Sigmoid colon (tissue), 7 donors: ENCODE measurements around the gene KTN1. TPM values are rescaled to one million over a fixed set of nuclear protein-coding genes. Genes with fewer than 3 reads are reported as not detected.

Experiments used
- DNase-seq: peaks from one replicate; pipeline ENCODE4 v3.0.0-alpha.2; 2019
- H3K27ac ChIP-seq, 4 donors: fragments of 200-600 bp; sonication (generic); one replicate each; pipeline ENCODE4 v1.5.1; 2016 to 2019; ENCODE audit warnings: mild to moderate bottlenecking in 1 of 4
- H3K27me3 ChIP-seq, 3 donors: fragments of 200-600 bp; sonication (generic); one replicate each; pipeline ENCODE4 v1.5.1; 2019; ENCODE audit warnings: mild to moderate bottlenecking in 1 of 3
- H3K36me3 ChIP-seq, 4 donors: fragments of 200-600 bp; sonication (generic); one replicate each; pipeline ENCODE4 v1.5.1; 2016 to 2019
- H3K4me1 ChIP-seq, 4 donors: fragments of 200-600 bp; sonication (generic); one replicate each; pipeline ENCODE4 v1.5.1; 2017 to 2019
- H3K4me3 ChIP-seq, 4 donors: fragments of 200-600 bp; sonication (generic); one replicate each; pipeline ENCODE4 v1.5.1; 2017 to 2019; ENCODE audit warnings: mild to moderate bottlenecking in 2 of 4, moderate library complexity in 1 of 4
- H3K9me3 ChIP-seq, 4 donors: fragments of 200-600 bp in 3 of 4; sonication (generic) in 3 of 4; one replicate each; pipeline versions ENCODE4 v1.5.1 to v1.6.1; 2013 to 2019
- CTCF ChIP-seq, 4 experiments: fragments of 450-650 bp in 3 of 4; fragments of 200-600 bp in 1 of 4; IDR thresholded peaks; one replicate each; pipeline ENCODE4 v1.5.1; 2016 to 2019; ENCODE audit warnings: antibody characterized with exemption in 4 of 4, mild to moderate bottlenecking in 3 of 4, moderate library complexity in 2 of 4
- EP300 ChIP-seq, 4 donors: sonication (generic); formaldehyde crosslinking; IDR thresholded peaks; one replicate each; pipeline ENCODE4 v1.6.1; 2017; ENCODE audit warnings: antibody characterized with exemption in 4 of 4
- POLR2A ChIP-seq, 2 donors: fragments of 450-650 bp; IDR thresholded peaks; one replicate each; pipeline ENCODE4 v1.6.1; 2016; ENCODE audit warnings: antibody characterized with exemption in 2 of 2, mild to moderate bottlenecking in 2 of 2, moderate library complexity in 2 of 2
- POLR2AphosphoS5 ChIP-seq, 4 donors: sonication (generic); formaldehyde crosslinking; IDR thresholded peaks; one replicate each; pipeline ENCODE4 v1.6.1; 2017; ENCODE audit warnings: antibody characterized with exemption in 4 of 4
- WGBS, 2 donors: extraction: QIAGEN DNeasy Blood & Tissue Kit; methylation state at CpG; one replicate each; pipeline ENCODE4 v1.1.7; 2013; 5-methylcytosine and 5-hydroxymethylcytosine counted together
- intact Hi-C: fragments of 100-400 bp; cut with DNase I; formaldehyde crosslinking; loops from one replicate; pipeline ENCODE4 v1.15.1; 2023
- polyA plus RNA-seq, 3 donors: library from polyadenylated mRNA; stranded (reverse); fragments of 200-250 nt; gene quantifications; one replicate each; pipeline ENCODE4 v1.2.3, GENCODE V29; 2013
- total RNA-seq, 4 donors: library from RNA; depleted of rRNA; stranded (reverse); fragments of >200 nt; gene quantifications; one replicate each; pipeline ENCODE4 v1.1.0, GENCODE V29; 2016
- donor health status: healthy with polysubstance abuse.
- donor health status: Bipolar disorder and iron deficiency.
- donor health status: healthy.

Gene KTN1
- total and polyA plus RNA-seq, 7 donors = 67.3 to 174 (median 120) TPM

- DNase-seq = no peak
- H3K36me3 ChIP-seq = peaks cover 11 to 57% (median 32%) of the 10 kb centered on the region in 4 donors
- TF ChIP-seq CTCF (IDR thresholded peaks at IDR 0.05) (no peak), EP300 (IDR thresholded peaks at IDR 0.05) (no peak), POLR2AphosphoS5 (IDR thresholded peaks at IDR 0.05) (no peak), POLR2A (IDR thresholded peaks at IDR 0.05) (no peak)
- H3K27ac ChIP-seq = no peak overlapping the region
- no peaks in the 10 kb centered on the region for H3K27me3 ChIP-seq
- H3K9me3 ChIP-seq = no peaks in the 10 kb centered on the region
- no peak overlapping the region for H3K4me3 ChIP-seq
- intact Hi-C loops = no loop called here
- H3K4me1 ChIP-seq = no peaks in the 10 kb centered on the region
These were observed 61.9 kb downstream of the KTN1 start for GRCh38 chr14:55641954-55642353.

- no peak overlapping the region for H3K27ac ChIP-seq
- H3K36me3 ChIP-seq = peaks cover 10 to 58% (median 23%) of the 10 kb centered on the region in 4 donors
- no peaks in the 10 kb centered on the region for H3K27me3 ChIP-seq
- H3K4me1 ChIP-seq = no peaks in the 10 kb centered on the region
- DNase-seq = no peak
- no peaks in the 10 kb centered on the region for H3K9me3 ChIP-seq
- no peak for TF ChIP-seq POLR2AphosphoS5 (IDR thresholded peaks at IDR 0.05)
- no peak for TF ChIP-seq EP300 (IDR thresholded peaks at IDR 0.05)
- no peak for TF ChIP-seq POLR2A (IDR thresholded peaks at IDR 0.05)
- TF ChIP-seq CTCF (IDR thresholded peaks at IDR 0.05) = no peak
- H3K4me3 ChIP-seq = no peak overlapping the region
- WGBS, 2 donors = 78 to 85% methylated on average over 1 of the region's 1 CpG
- intact Hi-C loops = no loop called here
These were observed 65.1 kb downstream of the KTN1 start for GRCh38 chr14:55645145-55645544.

- Histone ChIP-seq H3K4me1 (no peaks in the 10 kb centered on the region), H3K36me3 (peaks cover 10 to 58% (median 16%) of the 10 kb centered on the region in 4 donors), H3K27me3 (no peaks in the 10 kb centered on the region), H3K4me3 (no peak overlapping the region), H3K27ac (no peak overlapping the region), H3K9me3 (no peaks in the 10 kb centered on the region)
- no peak for DNase-seq
- TF ChIP-seq EP300 (IDR thresholded peaks at IDR 0.05) (no peak), POLR2AphosphoS5 (IDR thresholded peaks at IDR 0.05) (no peak), CTCF (IDR thresholded peaks at IDR 0.05) (no peak), POLR2A (IDR thresholded peaks at IDR 0.05) (no peak)
- intact Hi-C loops = no loop called here
- WGBS, 2 donors = 97 to 100% methylated on average over 2 of the region's 2 CpGs
These were observed 66.1 kb downstream of the KTN1 start for GRCh38 chr14:55645845-55646832.

GRCh38 chr14:55650992-55651391 lies 71.0 kb downstream of the KTN1 start:
- H3K4me3 ChIP-seq = no peak overlapping the region
- no peaks in the 10 kb centered on the region for H3K9me3 ChIP-seq
- no peaks in the 10 kb centered on the region for H3K27me3 ChIP-seq
- H3K4me1 ChIP-seq = no peaks in the 10 kb centered on the region
- 84 to 86% methylated on average over 1 of the region's 1 CpG for WGBS, 2 donors
- TF ChIP-seq EP300 (IDR thresholded peaks at IDR 0.05) = no peak
- TF ChIP-seq CTCF (IDR thresholded peaks at IDR 0.05) = no peak
- no peak for TF ChIP-seq POLR2A (IDR thresholded peaks at IDR 0.05)
- TF ChIP-seq POLR2AphosphoS5 (IDR thresholded peaks at IDR 0.05) = no peak
- no peak for DNase-seq
- intact Hi-C loops = no loop called here
- no peak overlapping the region for H3K27ac ChIP-seq
- peaks cover 5 to 80% (median 19%) of the 10 kb centered on the region in 4 donors for H3K36me3 ChIP-seq
